ENCODE measurements around the gene CHMP2A.
"Not testable (repeated sequence)": the region's sequence is repeated elsewhere in the genome, so short reads cannot be mapped to it uniquely, and the experiment has no call there.

The CHMP2A gene

GRCh38 chr19:58554494-58555368 lies at the start of gene CHMP2A:
TSS of gene CHMP2A (minus strand) at chr19:58555105. CDS start at chr19:58554212, 893 bp downstream.
- no peak for DNase-seq

GRCh38 chr19:58586133-58586765 lies 31.3 kb upstream of the CHMP2A start:
- DNase-seq = no peak

- no peak for DNase-seq
Measured at GRCh38 chr19:58585442-58586132, 30.7 kb upstream of the CHMP2A start.

- no peak for DNase-seq
Measured at GRCh38 chr19:58584498-58585441, 29.9 kb upstream of the CHMP2A start.

GRCh38 chr19:58582985-58583384 lies 28.1 kb upstream of the CHMP2A start:
- no peak for DNase-seq

- DNase-seq = no peak
Measured at GRCh38 chr19:58581227-58582141, 26.6 kb upstream of the CHMP2A start.

GRCh38 chr19:58579473-58580142 lies 24.7 kb upstream of the CHMP2A start:
- no peak for DNase-seq

- DNase-seq = no peak
Measured at GRCh38 chr19:58578012-58578925, 23.4 kb upstream of the CHMP2A start.

- not testable (repeated sequence) for DNase-seq
Measured at GRCh38 chr19:58577581-58577980, 22.7 kb upstream of the CHMP2A start.

- no peak for DNase-seq
Measured at GRCh38 chr19:58575183-58576041, 20.5 kb upstream of the CHMP2A start.

GRCh38 chr19:58573658-58574164 lies 18.8 kb upstream of the CHMP2A start:
- DNase-seq = no peak

GRCh38 chr19:58572818-58573657 lies 18.1 kb upstream of the CHMP2A start, which contains the start of gene MZF1:
TSS of gene MZF1 (minus strand) at chr19:58573335. CDS start at chr19:58571389, 1,946 bp downstream.
- no peak for DNase-seq

- no peak for DNase-seq
Measured at GRCh38 chr19:58572026-58572817, 17.3 kb upstream of the CHMP2A start.

GRCh38 chr19:58571575-58571947 lies 16.7 kb upstream of the CHMP2A start:
- DNase-seq = no peak

- DNase-seq = no peak
Measured at GRCh38 chr19:58570770-58571574, 16.1 kb upstream of the CHMP2A start.
